Posterior cingulate gyrus (tissue), 11 donors: ENCODE results near the gene SPON2.

Experiments used
- DNase-seq, 10 donors: peaks; one replicate each; pipeline versions ENCODE4 v3.0.0 to v3.0.0-alpha.2; 2020 to 2021; ENCODE audit warnings: mixed read lengths in 3 of 10
- intact Hi-C: fragments of 100-400 bp; cut with DNase I; formaldehyde crosslinking; loops from one replicate; pipeline ENCODE4 v1.15.1; 2023

Gene SPON2

DNA sequence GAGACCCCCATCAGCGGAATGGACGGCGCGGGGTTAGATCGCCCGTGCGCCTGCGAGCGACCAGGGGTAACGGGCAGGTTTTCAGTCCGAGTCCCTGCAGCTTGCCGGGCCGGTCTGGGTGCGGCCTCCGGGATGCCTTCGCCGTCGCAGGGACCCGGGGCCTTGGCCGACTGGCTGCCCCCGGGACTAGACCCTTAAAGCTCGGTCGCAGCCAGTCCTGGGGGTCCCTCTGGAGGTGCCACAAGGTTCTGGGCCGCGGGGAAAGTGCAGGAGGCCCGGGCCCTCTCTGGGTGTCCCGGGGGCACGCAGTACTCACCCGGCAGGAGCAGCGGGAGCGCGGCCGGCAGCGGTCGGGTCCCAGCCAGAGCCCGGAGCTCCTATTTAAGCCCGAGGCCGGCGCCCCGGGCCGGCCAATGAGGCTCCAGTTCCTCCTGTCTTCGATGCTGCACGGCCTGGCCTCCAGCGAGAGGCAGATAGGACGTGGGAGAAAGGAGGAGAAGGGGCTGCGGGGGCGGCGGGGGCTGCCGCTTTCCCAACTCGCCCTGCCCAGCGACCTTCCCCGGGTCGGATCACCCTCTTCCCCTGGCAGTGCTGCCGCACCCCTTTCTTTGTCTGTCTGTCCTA is at the start of gene SPON2:
Gene SPON2, minus strand, starts transcription at position 356 of the 624 bp plus-strand sequence.
- intact Hi-C loops = no loop called here
- peak in 2 of 10 donors; percentile 69 to 70 for DNase-seq

DNA sequence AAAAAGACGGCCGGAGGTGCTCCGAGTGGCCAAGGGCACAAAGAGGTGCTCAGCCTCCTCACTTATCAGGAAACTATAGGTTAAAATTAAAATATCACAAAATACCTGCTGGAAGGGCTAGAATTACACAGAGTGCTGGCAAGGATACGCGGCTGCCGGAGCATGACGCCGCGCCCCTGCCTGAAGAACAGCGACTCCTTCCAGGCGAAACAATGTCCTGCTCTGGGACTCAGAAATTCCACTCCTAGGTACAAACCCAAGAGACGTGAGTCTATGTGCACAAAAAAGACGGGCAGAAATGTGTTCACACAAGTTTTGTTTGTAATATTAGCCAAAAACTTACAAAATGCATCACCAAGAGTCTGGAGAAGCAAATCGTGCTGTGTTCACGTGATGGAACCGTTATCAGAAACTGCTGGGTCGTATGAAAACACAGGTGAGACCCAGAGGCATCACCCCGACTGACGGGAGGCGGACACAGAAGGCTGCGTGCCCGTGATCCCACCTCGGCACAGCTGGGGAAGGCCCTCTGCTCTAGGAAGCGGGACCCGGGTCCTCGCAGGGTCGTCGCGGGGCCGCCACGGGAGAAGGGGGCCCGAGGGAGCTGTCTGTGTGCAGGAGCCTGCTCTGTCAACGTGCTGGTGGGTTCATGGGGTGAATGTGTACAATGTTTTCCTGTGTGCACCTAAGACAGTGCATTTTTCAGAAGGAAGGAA is 48.9 kb upstream of the SPON2 start:
- intact Hi-C loops = no loop called here
- no peak for DNase-seq

DNA sequence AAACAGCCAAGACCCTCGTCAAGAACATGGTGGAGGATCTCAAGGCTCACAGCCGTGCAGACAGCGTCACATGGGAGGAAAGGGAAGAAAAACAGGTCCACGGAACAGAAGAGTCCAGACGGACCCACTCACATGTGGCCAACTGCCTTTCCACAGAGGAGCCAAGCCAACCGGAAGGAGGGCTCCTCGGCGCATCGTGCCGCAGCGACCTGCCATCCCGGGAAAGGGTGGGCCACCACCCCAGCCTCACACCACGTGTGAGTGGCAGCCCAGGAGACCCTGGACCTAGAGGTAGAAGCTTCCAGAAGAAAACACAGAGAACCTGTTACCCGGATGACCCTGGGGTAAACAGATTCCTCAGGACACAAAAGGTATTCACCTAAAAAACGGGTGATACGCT is 48.2 kb upstream of the SPON2 start:
- no peak for DNase-seq
- intact Hi-C loops = no loop called here

DNA sequence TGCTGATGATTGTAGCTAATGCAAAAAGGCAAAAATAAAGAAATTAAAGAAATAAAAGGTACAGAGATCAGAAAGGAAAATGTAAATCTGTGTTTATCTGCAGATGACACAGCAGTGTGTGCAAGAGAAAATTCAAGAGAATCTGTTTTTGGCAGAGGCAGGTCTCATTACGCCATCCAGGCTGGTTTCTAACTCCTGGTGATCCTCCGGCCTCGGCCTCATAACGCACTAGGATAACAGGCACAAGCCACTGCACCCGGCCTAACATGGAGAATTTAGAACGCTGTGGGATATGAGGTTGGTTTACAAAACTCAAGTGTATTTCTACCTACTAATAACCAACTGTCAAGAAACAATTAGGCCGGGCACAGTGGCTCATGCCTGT is 47.2 kb upstream of the SPON2 start:
- intact Hi-C loops = no loop called here
- DNase-seq = no peak

DNA sequence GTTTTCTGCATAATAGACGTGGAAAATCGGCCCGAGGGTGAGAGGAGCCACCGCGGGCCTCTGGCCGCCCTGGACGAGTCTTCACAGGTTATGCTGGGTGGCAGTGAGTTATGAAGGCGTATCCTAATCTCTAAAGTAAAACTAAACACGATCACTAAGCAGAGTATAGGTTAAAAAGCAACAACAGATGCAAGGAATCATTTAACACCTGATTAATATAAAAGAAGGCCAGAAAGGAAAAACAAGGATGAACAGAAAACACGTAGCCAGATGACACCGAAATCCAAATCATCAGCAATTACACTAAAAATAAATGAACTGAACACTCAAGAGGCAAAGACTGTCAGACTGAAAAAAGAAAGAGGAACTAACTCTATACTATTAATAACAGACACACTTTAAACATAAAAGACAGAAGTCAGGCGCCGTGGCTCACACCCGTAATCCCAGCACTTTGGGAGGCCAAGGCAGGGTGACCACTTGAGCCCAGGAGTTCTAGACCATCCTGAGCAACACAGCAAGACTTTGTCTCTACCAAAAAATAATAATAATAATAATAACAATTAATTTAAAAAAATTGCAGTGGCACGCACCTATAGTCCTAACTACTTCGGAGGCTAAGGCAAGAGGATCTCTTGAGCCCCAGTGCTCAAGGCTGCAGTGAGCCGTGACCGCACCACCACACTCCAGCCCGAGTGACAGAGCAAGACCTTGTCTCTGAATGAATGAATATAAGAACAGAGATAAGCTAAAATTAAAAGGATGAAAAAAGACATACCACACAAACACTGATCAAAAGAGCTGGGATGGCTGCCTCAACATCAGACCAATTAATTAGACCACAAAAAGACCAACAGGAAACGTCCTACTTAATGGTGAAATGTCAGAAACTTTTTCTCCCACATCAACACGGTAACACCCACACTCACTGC is 46.5 kb upstream of the SPON2 start:
- intact Hi-C loops = no loop called here
- DNase-seq = no peak

DNA sequence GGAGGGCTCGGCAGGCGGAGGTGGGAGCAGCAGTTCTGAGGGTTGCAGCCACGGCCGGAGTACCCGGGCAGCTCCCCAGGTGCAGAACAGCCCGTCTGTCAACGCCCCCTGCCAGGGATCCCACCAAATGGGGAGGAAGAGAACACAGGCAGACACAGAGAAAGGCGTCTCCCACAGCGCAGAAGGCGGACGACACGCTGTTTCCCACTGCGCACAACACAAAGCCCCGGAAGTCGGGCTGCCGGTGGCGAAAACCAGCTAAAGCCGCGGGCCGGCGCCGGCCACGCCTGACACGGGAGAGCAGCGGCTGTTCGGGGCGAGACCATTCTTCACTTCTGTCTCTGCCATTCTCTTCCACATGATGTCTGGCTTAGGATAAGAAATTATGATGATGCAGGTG is 45.0 kb upstream of the SPON2 start:
- no peak for DNase-seq
- intact Hi-C loops = no loop called here

DNA sequence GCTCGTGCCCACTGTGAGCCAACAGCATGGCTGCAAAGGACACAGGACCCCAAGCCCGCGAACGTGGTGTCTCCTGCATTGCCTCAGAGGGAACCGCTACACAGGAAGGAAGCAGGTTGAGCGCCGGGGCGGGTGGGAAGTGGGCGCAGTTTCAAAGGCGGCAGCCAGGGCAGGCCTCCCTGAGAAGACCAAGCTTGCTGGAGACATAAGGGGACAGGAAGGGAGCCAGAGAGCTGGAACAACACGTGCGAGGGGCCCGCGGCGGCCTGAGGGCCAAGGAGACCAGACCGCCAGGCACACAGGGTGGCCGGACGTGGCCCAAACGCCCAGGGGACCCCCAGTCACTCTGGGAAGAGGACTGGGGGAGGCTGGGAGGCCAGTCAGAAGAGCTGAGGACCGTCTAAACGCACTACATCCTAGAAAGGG is 44.5 kb upstream of the SPON2 start:
- peak in 2 of 10 donors; percentile 24 to 93 for DNase-seq
- intact Hi-C loops = no loop called here

DNA sequence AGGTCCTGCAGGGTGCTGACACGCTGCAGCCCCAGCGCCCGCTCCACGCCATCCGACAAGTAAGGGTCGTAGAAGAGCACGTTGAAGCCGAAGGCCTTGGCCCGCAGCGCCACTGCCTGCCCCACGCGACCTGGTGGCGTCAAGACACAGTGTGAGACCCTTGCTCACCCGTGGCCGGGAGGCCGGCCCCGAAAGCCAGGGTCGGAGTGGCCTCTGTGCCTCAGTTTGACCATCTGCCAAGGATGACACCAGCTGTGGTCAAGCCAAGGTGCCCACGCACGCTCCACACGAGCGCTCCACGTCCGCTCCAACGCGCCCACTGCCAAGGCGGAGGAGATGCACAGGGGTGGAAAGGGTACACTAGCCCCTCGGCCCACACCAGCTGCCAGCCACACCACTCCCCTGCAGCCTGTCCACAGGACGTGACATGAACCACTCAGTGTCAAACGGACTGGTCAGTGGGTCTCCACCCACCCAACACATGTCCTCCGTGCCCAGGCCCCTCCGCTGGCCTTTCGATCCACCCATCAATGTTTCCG is 43.8 kb upstream of the SPON2 start:
- no peak for DNase-seq
- intact Hi-C loops = no loop called here

DNA sequence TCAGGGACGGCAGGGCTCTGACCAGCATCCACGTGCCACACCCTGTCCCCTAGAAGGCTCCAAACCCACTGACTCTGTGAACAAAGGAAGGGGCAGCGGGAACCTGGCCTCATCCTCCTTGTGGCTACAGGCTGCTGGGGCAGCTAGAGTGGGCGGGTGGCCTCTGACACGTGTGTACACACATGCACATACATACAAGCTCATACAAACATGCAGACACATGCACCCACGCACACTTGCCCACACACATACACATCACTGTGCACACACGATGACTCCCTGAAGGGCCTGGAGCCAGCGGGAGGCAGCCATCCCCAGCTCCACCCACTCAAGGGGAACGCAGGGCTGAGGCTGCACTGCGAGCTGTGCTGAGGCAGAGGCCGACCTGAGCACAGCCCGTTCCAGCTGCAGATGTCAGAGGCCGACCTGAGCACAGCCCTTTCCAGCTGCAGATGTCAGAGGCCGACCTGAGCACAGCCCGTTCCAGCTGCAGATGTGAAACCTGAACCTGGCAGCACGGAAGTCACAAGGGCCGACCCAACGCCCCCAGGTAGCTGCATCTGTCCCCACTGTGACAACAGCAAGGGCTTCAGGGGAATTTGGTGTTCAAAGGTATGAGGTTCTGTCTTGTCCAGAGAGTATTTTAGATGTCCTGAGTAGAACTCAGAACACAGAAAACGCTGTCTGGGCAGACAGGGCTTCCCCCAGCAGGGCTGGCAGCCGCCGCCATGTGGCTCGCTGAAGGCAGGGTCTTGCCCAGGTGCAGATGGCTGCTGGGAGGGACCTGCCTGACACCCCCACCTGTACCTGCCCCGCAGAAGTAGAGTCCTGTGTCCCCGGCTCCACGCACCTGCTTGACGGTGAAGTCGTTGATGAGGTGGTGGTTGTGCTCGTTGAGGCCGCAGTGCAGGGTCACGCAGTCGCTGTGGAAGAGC is 43.0 kb upstream of the SPON2 start:
- intact Hi-C loops = no loop called here

DNA sequence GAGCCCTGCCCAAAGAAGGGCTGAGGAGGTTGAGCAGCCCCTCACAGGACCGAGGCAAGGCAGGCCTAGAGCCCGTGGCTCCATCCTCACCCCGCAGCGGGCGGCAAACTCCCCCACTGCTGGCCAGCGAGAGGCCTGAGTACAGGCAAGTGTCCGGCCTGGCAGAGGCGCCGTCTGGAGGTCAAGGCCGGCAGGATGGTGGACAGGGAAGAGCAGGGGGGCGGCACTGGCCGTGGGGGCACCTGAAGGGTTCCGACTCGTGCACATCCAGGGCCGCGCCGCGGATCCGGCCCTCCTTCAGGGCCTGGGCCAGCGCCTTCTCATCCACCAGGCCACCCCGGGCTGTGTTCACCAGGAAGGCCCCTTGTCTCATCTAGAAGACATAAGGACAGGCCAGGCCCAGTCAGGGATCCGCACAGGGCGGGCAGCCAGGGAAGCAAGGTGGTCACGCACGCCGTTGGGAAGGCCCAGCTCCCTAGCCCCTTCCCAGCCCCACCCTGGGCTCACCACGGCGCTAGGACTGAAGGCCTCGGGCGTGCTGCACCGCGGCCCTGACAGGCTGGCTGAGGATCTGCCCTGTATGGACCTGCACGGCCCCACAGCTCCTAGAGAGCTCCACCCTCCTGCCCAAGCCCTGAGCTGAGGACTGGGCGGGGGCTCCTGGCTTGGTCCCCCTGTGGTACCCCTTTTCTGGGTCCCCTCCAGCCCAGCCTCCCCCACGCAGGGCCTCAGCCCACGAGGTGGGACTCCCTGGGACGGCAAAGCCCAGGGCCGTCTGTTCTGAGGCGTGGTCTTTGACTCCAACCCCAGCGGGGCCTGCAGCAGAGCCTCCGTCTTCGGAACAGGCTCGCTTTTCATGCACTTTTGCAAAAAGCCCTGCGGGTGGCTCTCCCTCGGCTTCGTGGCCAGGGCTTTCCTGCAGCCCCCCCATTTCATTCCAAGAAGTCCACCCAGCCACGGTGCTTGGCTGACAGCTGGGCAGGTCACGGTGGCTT is 42.0 kb upstream of the SPON2 start:
- intact Hi-C loops = no loop called here

More for the DNA sequence above, 43.0 kb upstream of the SPON2 start:
- DNase-seq = peak in 4 of 10 donors; percentile 32 to 84 (median 57)

DNA sequence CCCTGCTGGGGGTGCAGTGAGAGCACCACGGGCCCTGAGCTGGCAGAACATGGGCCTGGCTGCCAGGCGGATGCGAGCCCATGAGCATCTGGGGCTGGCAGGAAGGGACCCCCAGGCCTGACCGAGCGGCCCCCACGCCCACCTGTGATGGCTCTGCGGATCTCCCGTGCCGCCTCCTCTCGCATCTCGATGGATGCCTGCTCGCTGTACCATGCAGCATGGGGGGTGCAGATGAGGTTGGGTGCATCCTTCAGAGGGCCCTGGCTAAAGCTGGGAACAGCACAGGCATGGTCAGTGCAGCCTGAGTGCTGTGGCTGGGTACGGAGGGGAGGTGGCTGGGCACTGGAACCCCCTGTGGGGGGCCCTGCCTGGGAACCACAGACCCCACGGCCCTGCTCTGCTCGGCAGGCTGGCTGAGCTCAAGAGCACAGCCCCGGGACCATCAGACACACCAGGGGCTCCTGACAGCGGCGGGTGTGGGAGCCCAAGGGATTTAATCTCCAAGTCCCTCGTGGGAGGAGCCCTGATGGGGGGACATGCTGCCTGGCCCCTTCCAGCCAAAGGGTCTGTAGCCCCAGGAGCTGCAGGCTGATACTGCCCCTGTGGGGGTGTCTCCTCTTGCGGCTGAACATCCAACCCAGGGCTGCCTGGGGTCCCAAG is 41.1 kb upstream of the SPON2 start:
- intact Hi-C loops = no loop called here
- peak in 1 of 10 donors; percentile 81 for DNase-seq

More for the DNA sequence above, 42.0 kb upstream of the SPON2 start:
- peak in 1 of 10 donors; percentile 80 for DNase-seq

DNA sequence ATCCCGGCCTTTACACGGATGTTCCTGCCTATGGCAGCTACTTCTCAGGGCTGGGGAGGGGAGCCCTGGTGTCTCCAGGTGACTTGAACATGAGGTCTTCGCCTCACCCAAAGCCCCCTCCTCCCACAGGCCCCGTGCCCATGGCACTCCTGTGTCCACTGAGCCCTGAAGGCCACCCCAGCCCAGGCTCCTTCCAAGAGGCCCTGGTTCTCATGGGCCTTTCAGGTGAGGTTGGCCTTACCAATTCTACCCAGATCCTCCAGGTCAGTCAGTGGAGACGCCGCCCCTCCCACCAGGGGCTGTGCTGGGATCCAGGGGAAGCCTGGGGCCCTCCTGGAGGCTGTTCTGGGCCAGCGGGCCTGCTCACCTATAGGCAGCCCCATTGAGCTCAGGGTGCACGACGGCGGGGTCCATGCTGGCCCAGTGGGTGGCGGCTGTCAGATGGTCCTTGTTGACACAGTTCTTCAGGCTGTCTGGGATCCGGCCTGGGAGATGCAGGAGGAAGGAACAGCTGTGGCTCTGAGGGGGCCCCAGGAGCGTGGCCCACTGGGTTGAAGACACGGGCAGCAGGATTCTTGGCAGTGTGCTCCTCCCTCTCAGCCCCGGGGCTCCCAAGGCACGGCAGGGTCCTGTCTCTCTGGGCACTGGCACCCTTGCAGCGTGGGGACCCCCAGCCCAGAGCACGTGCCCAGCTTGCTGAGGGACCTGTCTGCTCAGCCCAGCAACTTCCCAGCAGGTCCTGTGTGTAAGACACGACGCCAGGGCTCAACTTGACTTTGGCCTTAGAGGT is 40.4 kb upstream of the SPON2 start:
- intact Hi-C loops = no loop called here
- DNase-seq = peak in 3 of 10 donors; percentile 6 to 79 (median 76)

DNA sequence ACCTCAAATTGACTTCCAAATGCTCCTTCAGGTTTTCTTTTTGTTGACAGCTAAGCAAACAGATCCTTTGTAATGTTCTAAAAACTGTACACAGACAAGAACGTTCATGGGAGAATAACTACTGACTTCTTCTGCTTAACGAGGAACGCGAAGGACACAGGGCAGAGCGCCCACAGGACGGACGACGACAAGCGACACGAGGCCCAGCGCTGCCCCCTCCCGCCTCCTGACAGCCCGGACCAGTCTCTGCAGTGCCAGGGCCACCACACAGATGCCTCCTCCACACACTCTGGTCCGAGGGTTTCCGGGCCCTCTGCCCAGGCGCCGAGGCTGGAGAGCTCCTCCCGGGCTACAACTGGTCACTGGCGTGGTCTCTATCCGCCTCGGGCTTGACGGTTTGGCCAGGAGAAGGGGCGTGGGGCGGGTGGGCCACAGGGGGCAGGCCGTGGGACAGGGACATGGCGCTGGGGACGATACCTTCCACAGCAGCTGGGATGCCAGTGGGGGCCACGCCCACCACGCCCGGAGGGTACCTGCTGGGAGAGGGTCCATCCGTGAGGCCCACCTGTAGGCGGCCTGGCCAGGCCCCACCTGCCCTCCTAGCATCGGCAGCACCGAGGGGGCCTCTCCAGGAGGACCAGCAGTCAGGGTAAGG is 39.6 kb upstream of the SPON2 start:
- peak; percentile 38 to 94 (median 55) for DNase-seq
- intact Hi-C loops = no loop called here

DNA sequence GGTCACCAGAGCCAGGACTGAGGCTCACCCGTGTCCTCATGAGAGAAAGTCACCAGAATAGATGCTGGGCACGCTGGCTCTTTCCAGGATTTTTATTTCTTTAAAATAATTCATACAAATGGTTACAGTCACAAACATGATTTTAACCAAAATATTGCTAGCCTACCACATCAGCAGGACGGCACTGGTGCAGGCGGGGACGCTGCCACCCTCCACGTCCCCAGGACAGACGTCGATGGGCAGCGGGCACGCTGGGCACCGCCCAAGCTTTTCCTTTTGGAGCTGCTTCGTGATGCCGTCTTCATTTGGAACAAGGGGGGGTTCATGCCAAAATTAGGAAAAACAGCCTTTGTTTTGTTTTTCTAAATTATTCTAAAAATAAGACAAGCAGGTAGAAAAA is 39.0 kb upstream of the SPON2 start:
- intact Hi-C loops = no loop called here

DNA sequence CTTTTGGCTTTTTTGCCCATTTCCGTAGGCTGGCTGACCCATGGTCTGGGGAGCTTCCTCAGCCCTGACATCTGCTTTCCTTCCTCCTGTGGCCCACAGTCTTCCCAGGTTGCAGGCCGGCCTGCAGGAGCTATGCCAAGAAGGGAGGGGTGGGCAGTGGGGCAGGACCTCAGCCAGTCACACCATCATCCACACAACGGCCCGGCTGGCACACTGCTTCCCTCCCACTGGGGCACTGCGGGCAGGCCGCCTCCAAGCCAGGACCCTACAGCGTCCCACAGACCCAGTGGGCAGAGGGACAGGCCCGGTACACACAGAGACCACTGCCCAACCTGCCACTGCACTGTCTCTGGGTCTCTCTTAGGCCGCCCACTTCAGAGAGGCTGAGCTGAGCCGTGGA is 38.6 kb upstream of the SPON2 start:
- peak in 5 of 10 donors; percentile 4 to 59 (median 58) for DNase-seq

More for the DNA sequence above, 39.0 kb upstream of the SPON2 start:
- peak in 4 of 10 donors; percentile 0 to 73 (median 62) for DNase-seq

DNA sequence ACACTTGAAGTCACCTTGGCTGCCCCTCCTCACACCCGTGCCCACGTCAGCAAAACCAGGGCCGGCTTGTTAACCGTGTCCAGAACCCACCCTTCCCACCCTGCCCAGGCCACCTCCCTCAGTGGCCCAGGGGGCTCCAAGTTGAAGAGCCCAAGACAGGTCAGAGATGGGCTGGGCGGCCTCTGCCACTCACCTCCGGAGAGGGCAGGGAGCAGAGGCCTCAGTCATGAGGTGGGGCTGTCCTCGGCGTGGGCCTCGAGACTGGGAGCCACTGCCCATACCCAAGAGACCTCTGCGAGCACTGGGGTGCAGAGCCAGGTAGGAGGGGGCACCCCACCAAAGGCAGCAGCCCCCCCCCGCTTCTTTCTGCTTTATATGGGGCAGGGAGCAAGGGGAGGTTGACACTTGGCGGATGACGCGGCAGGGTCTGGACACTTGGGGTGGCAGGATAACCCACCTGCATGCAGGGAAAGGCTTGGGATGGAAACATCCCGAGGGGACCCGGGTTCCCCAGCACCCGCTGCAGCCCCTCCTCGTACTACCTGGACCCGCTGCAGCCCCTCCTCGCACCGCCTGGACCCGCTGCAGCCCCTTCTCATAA is 38.0 kb upstream of the SPON2 start:
- DNase-seq = peak in 3 of 10 donors; percentile 2 to 63 (median 58)
- intact Hi-C loops = no loop called here

More for the DNA sequence above, 38.6 kb upstream of the SPON2 start:
- intact Hi-C loops = no loop called here
